Measurements from ENCODE around the gene HEATR9.
"Not testable (repeated sequence)": the region's sequence is repeated elsewhere in the genome, so short reads cannot be mapped to it uniquely, and the experiment has no call there.

The HEATR9 gene

DNA sequence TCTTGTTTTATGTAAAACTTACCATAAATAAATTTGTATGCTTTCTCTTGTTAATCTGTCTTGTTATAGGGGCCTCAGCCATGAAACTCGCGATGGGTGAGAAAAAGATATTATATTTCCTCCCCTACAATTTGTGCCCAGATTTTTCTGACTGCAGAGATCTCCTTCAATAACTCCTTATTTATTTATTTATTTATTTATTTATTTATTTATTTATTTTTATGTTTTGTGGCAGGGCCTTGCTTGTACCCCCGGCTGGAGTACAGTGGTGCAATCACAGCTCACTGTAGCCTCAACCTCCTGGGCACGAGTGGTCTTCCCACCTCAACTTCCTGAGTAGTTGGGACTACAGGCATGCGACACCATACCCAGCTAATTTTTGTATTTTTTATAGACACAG is 34.8 kb upstream of the HEATR9 start:
- no peaks in the 10 kb centered on the region for H3K9me3 ChIP-seq (ENCODE audit: control insufficient read depth, low read length)
- no peaks in the 10 kb centered on the region for H3K36me3 ChIP-seq (ENCODE audit: control insufficient read depth, insufficient read depth, low read length)
- H3K27me3 ChIP-seq (ENCODE audit: control insufficient read depth, insufficient read depth, low read length) = no peaks in the 10 kb centered on the region
- H3K4me1 ChIP-seq (ENCODE audit: control insufficient read depth, insufficient read depth, low read length) = no peaks in the 10 kb centered on the region
- H3K4me3 ChIP-seq (ENCODE audit: low read length) = no peak overlapping the region
- H3K9ac ChIP-seq (ENCODE audit: low read length) = no peak overlapping the region

DNA sequence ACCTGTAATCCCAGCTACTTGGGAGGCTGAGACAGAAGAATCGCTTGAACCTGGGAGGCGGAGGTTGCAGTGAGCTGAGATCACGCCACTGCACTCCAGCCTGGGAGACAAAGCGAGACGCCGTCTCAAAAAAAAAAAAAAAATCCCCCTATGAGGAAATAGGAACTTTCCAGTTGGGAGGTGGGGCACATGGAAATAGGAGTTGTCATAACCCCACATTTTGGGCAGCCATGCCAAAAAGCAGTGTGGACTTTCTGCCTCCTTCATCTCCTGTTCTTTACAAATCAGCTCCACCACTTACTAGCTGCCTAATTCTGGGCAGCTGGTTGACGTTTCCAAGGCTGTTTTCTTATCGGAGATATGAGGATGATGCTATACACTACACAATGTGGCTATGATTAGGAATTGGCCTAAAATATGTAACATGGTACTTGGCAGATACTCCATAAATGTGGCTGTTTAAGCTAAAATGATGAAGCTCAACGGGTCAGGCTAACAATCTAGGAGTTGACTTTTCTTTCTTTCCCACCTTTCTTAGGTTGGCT is 33.0 kb upstream of the HEATR9 start:
- H3K9me3 ChIP-seq (ENCODE audit: control insufficient read depth, low read length) = no peaks in the 10 kb centered on the region
- H3K4me1 ChIP-seq (ENCODE audit: control insufficient read depth, insufficient read depth, low read length) = no peaks in the 10 kb centered on the region
- H3K4me3 ChIP-seq (ENCODE audit: low read length) = no peak overlapping the region

DNA sequence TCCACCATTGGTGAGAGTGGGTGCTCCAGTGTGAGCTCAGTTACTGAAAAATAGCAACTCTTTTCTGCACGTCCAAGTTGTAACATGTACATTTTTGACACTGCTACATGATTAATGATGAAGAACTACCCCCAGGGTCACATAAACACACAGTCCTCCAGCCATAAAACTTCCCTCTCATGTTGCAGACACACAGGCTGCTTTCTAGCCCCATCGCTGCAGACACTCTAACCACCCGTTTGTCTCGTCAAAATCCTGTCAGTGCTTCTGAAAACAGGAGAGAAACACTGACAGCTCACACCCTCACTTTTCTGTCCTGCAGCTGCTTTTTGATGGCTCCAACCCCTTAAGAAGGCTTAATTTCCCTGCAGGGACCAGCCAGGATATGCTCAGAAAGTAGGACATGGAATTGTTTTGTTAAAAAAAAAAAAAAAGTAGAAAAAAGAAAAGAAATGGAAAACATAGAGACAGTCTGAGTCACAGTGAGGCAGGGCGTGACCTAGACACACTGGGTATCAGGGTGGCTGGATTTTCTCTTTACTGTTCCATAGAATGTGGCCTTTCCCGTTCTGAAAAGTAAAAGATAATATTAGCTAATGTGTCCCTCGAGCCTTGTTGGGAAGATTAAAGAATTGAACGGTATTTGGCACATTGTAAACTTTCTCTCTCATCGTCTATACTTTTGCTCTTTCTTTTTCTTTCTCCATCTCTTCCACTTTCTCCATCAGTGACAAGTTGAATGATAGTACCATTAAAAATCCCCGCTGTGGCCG is 32.2 kb upstream of the HEATR9 start:
- Histone ChIP-seq H3K36me3 (ENCODE audit: control insufficient read depth, insufficient read depth, low read length) (no peaks in the 10 kb centered on the region), H3K9ac (ENCODE audit: low read length) (no peak overlapping the region), H3K9me3 (ENCODE audit: control insufficient read depth, low read length) (no peaks in the 10 kb centered on the region), H3K4me1 (ENCODE audit: control insufficient read depth, insufficient read depth, low read length) (no peaks in the 10 kb centered on the region), H3K27me3 (ENCODE audit: control insufficient read depth, insufficient read depth, low read length) (no peaks in the 10 kb centered on the region), H3K4me3 (ENCODE audit: low read length) (no peak overlapping the region)

More for the DNA sequence above, 33.0 kb upstream of the HEATR9 start:
- H3K9ac ChIP-seq (ENCODE audit: low read length) = no peak overlapping the region
- no peaks in the 10 kb centered on the region for H3K36me3 ChIP-seq (ENCODE audit: control insufficient read depth, insufficient read depth, low read length)
- no peaks in the 10 kb centered on the region for H3K27me3 ChIP-seq (ENCODE audit: control insufficient read depth, insufficient read depth, low read length)

- no peaks in the 10 kb centered on the region for H3K4me1 ChIP-seq (ENCODE audit: control insufficient read depth, insufficient read depth, low read length)
- H3K9me3 ChIP-seq (ENCODE audit: control insufficient read depth, low read length) = no peaks in the 10 kb centered on the region
- no peak overlapping the region for H3K4me3 ChIP-seq (ENCODE audit: low read length)
- no peak overlapping the region for H3K9ac ChIP-seq (ENCODE audit: low read length)
- no peaks in the 10 kb centered on the region for H3K36me3 ChIP-seq (ENCODE audit: control insufficient read depth, insufficient read depth, low read length)
- no peaks in the 10 kb centered on the region for H3K27me3 ChIP-seq (ENCODE audit: control insufficient read depth, insufficient read depth, low read length)
These were observed 31.6 kb upstream of the HEATR9 start for GRCh38 chr17:35900280-35900679.

GRCh38 chr17:35898283-35899070 is 29.8 kb upstream of the HEATR9 start:
- no peaks in the 10 kb centered on the region for H3K36me3 ChIP-seq (ENCODE audit: control insufficient read depth, insufficient read depth, low read length)
- H3K9me3 ChIP-seq (ENCODE audit: control insufficient read depth, low read length) = no peaks in the 10 kb centered on the region
- no peaks in the 10 kb centered on the region for H3K4me1 ChIP-seq (ENCODE audit: control insufficient read depth, insufficient read depth, low read length)
- H3K27me3 ChIP-seq (ENCODE audit: control insufficient read depth, insufficient read depth, low read length) = no peaks in the 10 kb centered on the region
- no peak overlapping the region for H3K4me3 ChIP-seq (ENCODE audit: low read length)
- no peak overlapping the region for H3K9ac ChIP-seq (ENCODE audit: low read length)

GRCh38 chr17:35897772-35898171 is 29.1 kb upstream of the HEATR9 start:
- H3K9me3 ChIP-seq (ENCODE audit: control insufficient read depth, low read length); H3K27me3 ChIP-seq (ENCODE audit: control insufficient read depth, insufficient read depth, low read length); H3K9ac ChIP-seq (ENCODE audit: low read length); H3K4me3 ChIP-seq (ENCODE audit: low read length); H3K4me1 ChIP-seq (ENCODE audit: control insufficient read depth, insufficient read depth, low read length); H3K36me3 ChIP-seq (ENCODE audit: control insufficient read depth, insufficient read depth, low read length): not testable (repeated sequence)

GRCh38 chr17:35895636-35896587 is 27.2 kb upstream of the HEATR9 start:
- Histone ChIP-seq H3K27me3 (ENCODE audit: control insufficient read depth, insufficient read depth, low read length) (no peaks in the 10 kb centered on the region), H3K4me1 (ENCODE audit: control insufficient read depth, insufficient read depth, low read length) (no peaks in the 10 kb centered on the region), H3K4me3 (ENCODE audit: low read length) (no peak overlapping the region), H3K36me3 (ENCODE audit: control insufficient read depth, insufficient read depth, low read length) (no peaks in the 10 kb centered on the region), H3K9me3 (ENCODE audit: control insufficient read depth, low read length) (no peaks in the 10 kb centered on the region), H3K9ac (ENCODE audit: low read length) (no peak overlapping the region)

DNA sequence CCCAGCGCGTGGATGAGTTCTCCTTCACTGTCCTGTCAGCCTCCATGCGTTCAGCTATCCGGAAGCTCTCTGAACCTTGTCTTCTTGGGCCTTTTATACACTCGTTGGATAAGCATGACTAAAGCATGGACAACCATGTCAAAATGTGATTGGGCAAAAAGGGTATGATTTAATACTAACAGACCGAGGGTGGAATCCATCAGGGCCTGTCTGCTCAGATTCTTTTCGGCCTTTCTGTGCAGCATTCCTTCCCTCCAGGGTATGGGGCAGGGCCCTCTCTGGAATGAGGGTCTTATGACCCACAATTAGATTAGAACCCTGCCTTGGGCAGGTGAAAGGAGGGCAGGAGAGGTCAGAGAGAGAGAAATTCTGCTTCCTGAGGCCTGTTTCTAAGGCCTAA is 25.5 kb upstream of the HEATR9 start:
- H3K9ac ChIP-seq (ENCODE audit: low read length) = no peak overlapping the region
- no peaks in the 10 kb centered on the region for H3K36me3 ChIP-seq (ENCODE audit: control insufficient read depth, insufficient read depth, low read length)
- H3K9me3 ChIP-seq (ENCODE audit: control insufficient read depth, low read length) = no peaks in the 10 kb centered on the region
- no peaks in the 10 kb centered on the region for H3K27me3 ChIP-seq (ENCODE audit: control insufficient read depth, insufficient read depth, low read length)
- H3K4me1 ChIP-seq (ENCODE audit: control insufficient read depth, insufficient read depth, low read length) = no peaks in the 10 kb centered on the region
- no peak overlapping the region for H3K4me3 ChIP-seq (ENCODE audit: low read length)

GRCh38 chr17:35893751-35894150 is 25.1 kb upstream of the HEATR9 start:
- no peaks in the 10 kb centered on the region for H3K9me3 ChIP-seq (ENCODE audit: control insufficient read depth, low read length)
- H3K27me3 ChIP-seq (ENCODE audit: control insufficient read depth, insufficient read depth, low read length) = no peaks in the 10 kb centered on the region
- no peak overlapping the region for H3K9ac ChIP-seq (ENCODE audit: low read length)
- no peak overlapping the region for H3K4me3 ChIP-seq (ENCODE audit: low read length)
- H3K4me1 ChIP-seq (ENCODE audit: control insufficient read depth, insufficient read depth, low read length) = no peaks in the 10 kb centered on the region
- H3K36me3 ChIP-seq (ENCODE audit: control insufficient read depth, insufficient read depth, low read length) = no peaks in the 10 kb centered on the region

- Histone ChIP-seq H3K9ac (ENCODE audit: low read length) (no peak overlapping the region), H3K4me3 (ENCODE audit: low read length) (no peak overlapping the region), H3K4me1 (ENCODE audit: control insufficient read depth, insufficient read depth, low read length) (no peaks in the 10 kb centered on the region), H3K36me3 (ENCODE audit: control insufficient read depth, insufficient read depth, low read length) (no peaks in the 10 kb centered on the region), H3K27me3 (ENCODE audit: control insufficient read depth, insufficient read depth, low read length) (no peaks in the 10 kb centered on the region), H3K9me3 (ENCODE audit: control insufficient read depth, low read length) (no peaks in the 10 kb centered on the region)
These were observed 23.7 kb upstream of the HEATR9 start for GRCh38 chr17:35892091-35893035.

DNA sequence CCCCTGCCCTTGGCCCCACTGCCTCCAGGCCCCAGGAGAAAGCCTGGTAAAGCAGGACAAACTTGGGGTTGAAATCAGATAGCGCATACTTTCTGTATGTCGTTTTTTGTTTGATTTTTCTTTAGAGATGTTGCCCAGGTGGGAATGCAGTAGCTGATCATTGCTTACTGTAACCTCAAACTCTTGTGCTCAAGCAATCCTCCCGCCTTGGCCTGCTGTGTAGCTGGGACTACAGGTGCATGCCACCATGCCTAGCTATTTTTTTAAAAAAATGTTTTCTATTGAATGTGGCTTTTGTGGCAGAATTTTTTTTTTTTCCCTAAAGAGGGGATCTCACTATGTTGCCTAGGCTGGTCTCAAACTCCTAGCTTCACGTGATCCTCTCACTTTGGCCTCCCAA is 22.6 kb upstream of the HEATR9 start:
- no peak overlapping the region for H3K9ac ChIP-seq (ENCODE audit: low read length)
- no peaks in the 10 kb centered on the region for H3K9me3 ChIP-seq (ENCODE audit: control insufficient read depth, low read length)
- H3K36me3 ChIP-seq (ENCODE audit: control insufficient read depth, insufficient read depth, low read length) = no peaks in the 10 kb centered on the region
- H3K4me1 ChIP-seq (ENCODE audit: control insufficient read depth, insufficient read depth, low read length) = no peaks in the 10 kb centered on the region
- H3K27me3 ChIP-seq (ENCODE audit: control insufficient read depth, insufficient read depth, low read length) = no peaks in the 10 kb centered on the region
- H3K4me3 ChIP-seq (ENCODE audit: low read length) = no peak overlapping the region
